B cell (primary cell): ENCODE measurements around the gene ESR2.

Experiments used
- EZH2 ChIP-seq: IDR thresholded peaks from 2 replicates; pipeline ENCODE4 v1.6.1; 2012; ENCODE audit warnings: borderline replicate concordance, low read depth, mild to moderate bottlenecking, moderate library complexity, low read length; ENCODE audit not compliant: insufficient read depth, poor library complexity, severe bottlenecking
- TF ChIP-seq, protein P1 (sequence below): fragments of 200-600 bp; IDR thresholded peaks from one replicate; pipeline ENCODE4 v1.8.0; 2022; ENCODE audit warnings: antibody characterized with exemption, mild to moderate bottlenecking

DNA sequence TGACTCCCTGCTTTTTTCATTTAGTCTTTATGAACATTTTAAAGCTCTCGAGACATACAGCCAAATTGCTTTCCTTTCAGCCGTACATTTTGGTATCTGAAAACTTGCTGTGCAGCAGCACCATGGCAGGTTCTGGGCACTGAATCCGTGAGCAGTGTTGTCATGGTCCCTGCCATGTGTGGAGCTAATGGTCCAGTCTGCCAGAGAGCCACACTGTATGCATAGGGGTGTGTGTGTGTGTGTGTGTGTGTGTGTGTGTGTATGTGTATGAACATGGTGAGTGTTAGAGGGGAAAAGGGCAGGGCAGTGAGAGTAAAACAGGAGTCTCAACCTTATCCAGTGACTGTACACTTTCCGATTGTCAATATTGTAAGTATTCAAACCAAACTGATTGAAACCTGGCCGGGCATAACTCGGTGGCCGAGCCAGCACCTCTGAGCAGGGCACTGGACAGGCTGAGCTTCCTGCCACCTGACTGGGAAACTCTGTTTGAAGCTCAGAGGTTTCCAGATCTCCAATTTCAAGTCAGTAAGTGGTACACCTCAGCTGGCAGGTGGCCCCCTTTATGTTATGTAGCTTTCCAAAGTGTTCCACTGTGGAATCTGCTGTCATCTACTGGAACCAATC is 110.0 kb downstream of the ESR2 start:
- TF ChIP-seq, protein P1, sequence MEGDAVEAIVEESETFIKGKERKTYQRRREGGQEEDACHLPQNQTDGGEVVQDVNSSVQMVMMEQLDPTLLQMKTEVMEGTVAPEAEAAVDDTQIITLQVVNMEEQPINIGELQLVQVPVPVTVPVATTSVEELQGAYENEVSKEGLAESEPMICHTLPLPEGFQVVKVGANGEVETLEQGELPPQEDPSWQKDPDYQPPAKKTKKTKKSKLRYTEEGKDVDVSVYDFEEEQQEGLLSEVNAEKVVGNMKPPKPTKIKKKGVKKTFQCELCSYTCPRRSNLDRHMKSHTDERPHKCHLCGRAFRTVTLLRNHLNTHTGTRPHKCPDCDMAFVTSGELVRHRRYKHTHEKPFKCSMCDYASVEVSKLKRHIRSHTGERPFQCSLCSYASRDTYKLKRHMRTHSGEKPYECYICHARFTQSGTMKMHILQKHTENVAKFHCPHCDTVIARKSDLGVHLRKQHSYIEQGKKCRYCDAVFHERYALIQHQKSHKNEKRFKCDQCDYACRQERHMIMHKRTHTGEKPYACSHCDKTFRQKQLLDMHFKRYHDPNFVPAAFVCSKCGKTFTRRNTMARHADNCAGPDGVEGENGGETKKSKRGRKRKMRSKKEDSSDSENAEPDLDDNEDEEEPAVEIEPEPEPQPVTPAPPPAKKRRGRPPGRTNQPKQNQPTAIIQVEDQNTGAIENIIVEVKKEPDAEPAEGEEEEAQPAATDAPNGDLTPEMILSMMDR: no peak
- TF ChIP-seq EZH2: no peak
